Cardiac fibroblast (primary cell): Measurements from ENCODE around the gene ITK.
"Not testable (repeated sequence)": the region's sequence is repeated elsewhere in the genome, so short reads cannot be mapped to it uniquely, and the experiment has no call there.

Experiments used
- DNase-seq, 2 donors: peaks; one replicate each; pipeline versions ENCODE4 v3.0.0 to v3.0.0-alpha.2; 2010; ENCODE audit warnings: low read depth in 2 of 2
- H3K4me3 ChIP-seq, 2 donors: replicated peaks in 1 of 2; 1 replicate in 1 of 2; 2 replicates in 1 of 2; pipeline ENCODE4 v1.5.1; 2011; ENCODE audit warnings: low read depth in 2 of 2, low read length in 2 of 2, mild to moderate bottlenecking in 2 of 2, moderate library complexity in 1 of 2
- CTCF ChIP-seq: IDR thresholded peaks from one replicate; pipeline ENCODE4 v1.5.1; 2011; ENCODE audit warnings: low read depth, mild to moderate bottlenecking, low read length, inconsistent platforms

Gene ITK

DNA sequence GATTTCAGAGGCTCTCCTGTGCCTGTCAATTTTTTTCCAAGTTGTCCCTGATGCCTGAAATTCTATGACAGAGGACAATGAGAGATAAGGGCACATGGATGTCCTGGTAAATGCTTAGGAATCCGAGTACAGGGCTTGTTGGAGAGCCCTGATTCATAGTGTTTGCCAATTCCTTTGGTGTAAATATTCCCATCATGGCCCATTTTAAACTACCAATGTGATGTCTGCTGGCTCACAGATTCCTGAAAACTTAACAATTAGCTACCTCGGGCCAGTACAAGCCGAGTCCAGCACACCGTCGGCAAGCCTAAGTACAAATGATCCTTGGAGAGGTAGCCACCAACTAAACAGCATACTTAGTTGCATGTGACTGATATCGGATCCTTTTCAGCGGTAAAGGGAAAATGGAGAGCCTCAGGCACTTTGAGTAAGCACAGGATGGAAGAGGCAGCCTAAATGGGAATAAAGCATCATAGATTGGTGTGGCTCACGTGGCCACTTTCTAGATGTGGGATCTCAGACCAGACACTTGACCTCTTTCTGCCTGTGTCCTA is 3.6 kb downstream of the ITK start:
- TF ChIP-seq CTCF = no peak
- DNase-seq = no peak
- H3K4me3 ChIP-seq = no peak overlapping the region

- not testable (repeated sequence) for H3K4me3 ChIP-seq, DNase-seq
Measured at GRCh38 chr5:157185122-157185521, 4.5 kb downstream of the ITK start.

GRCh38 chr5:157186309-157187045 is 5.8 kb downstream of the ITK start:
- DNase-seq = no peak
- TF ChIP-seq CTCF = no peak
- no peak overlapping the region for H3K4me3 ChIP-seq

DNA sequence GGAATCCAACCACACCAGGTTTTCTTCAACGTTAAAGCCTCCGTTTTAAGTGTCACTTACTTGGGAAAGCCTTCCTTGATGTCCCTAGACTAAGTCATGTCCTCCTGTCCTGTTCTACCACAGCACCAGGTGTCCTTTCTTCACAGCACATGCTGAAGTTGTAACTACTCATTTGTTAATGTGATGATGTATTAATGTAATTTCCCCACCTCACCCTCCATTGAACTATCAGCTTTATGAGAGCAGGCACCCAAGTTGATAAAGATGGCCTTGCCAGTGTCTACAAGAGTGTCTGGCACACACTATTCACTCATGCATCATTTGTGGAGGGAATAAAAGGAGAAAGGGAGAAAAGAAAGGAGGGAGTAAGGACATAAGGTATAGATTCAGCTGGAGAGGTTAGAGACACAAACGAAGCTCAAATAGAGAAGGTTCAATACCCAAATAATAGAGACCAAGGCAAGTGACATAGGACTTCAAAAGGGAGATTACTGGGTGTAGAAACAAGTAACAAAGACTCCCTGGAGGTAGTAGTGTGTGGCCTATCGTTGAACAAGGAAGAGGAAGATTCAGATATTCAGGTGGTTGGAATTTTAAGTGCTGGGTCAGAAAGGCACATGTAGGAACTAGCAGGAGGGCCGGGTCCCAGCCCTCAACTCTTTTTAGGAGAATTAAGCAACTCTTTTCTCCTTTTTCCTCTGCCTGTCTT is 6.6 kb downstream of the ITK start:
- no peak overlapping the region for H3K4me3 ChIP-seq
- no peak for DNase-seq
- no peak for TF ChIP-seq CTCF

GRCh38 chr5:157188270-157188669 is 7.6 kb downstream of the ITK start:
- no peak for TF ChIP-seq CTCF
- no peak overlapping the region for H3K4me3 ChIP-seq
- no peak for DNase-seq

- no peak for DNase-seq
- no peak for TF ChIP-seq CTCF
- H3K4me3 ChIP-seq = no peak overlapping the region
Measured at GRCh38 chr5:157189223-157189622, 8.6 kb downstream of the ITK start.

DNA sequence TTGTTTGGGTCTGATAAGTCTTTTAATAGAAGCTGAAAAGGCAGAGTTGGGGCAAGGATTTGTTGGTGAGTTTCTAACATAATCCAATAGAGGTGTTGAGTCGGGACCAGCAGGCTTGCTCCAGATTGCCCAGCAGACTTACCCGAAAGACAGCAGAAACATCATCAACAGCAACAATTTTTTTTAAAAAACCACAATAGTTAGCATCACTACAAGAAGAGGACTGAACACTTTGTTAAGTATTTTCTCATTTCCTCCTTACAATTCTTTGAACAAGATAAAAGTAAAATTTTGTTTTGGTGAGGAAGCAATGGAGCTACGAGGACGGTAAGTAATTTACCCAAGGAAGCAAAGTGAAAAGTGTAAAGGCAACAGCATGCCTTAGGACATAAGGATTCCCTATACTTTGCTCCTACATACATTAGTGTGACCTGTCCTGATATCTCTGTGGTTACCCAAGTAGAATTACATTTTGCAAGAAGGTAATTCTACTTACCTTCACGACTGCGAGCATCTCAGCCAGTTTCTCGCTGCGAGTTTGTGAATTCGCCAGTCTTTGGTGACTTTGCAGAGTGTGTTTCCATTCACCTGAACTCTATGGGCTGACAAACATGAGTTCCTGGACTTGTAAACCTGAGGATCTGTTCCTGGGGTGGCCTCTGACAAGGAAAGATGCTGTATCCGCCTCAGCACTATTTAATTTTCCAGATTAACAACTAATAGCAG is 13.2 kb downstream of the ITK start:
- no peak overlapping the region for H3K4me3 ChIP-seq

More for the DNA sequence above, 13.2 kb downstream of the ITK start:
- no peak for DNase-seq
- no peak for TF ChIP-seq CTCF
